Measurements from ENCODE around the gene SMPD3.
A peak's percentile ranks its signal among the peaks of the same experiment; 100 is the strongest.

Gene SMPD3

DNA sequence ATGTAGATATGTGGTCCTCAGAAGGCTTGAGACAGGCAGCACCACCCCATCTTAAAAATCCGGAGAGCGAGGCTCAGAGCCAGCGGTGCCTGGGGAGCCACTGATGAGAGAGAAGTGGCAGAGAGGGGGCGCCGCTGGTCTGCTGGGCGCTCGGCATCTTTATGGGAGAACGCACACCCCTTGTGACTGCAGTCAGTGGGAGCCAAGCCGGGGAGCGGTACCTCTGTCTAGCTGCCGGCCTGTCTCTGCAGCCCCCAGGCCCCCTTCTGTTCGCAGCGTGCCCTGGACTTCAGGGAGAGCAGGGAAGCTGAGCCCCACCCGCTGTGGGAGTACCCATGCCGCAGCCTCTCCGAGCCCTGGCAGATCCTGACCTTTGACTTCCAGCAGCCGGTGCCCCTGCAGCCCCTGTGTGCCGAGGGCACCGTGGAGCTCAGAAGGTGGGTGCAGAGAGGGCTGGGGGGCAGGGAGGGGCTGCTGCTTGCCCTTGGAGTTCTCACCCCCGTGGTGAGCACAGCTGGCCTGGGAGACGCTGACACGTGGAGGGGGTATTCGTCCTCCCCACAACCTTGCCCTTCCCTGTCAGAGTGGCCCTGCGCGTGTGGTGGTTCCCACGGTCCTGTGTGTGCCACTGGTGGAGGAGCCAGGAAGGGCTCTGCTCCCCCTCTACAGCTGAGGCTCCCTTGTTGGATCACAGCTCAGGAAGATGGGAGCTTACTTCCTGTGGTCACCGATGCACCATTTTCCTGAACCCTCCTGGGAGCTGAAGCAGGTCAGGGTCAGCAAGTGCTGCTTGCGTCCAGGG lies 92.7 kb downstream of the SMPD3 start:
- H3K27ac Mint-ChIP-seq (ENCODE audit: low read depth): peak overlapping the region; percentile 78
- no peaks in the 10 kb centered on the region for H3K9me3 Mint-ChIP-seq
- peaks cover 21% of the 10 kb centered on the region for H3K36me3 Mint-ChIP-seq (ENCODE audit: insufficient read depth)
- H3K27me3 Mint-ChIP-seq: no peaks in the 10 kb centered on the region
- peaks cover 39% of the 10 kb centered on the region for H3K4me1 Mint-ChIP-seq
- peak overlapping the region; percentile 75 for H3K4me3 Mint-ChIP-seq
- DNase-seq (ENCODE audit: low spot score in 2 of 2) (no peak), ATAC-seq (replicated peaks; ENCODE audit: extremely low read depth, poor library complexity, severe bottlenecking) (no peak)

DNA sequence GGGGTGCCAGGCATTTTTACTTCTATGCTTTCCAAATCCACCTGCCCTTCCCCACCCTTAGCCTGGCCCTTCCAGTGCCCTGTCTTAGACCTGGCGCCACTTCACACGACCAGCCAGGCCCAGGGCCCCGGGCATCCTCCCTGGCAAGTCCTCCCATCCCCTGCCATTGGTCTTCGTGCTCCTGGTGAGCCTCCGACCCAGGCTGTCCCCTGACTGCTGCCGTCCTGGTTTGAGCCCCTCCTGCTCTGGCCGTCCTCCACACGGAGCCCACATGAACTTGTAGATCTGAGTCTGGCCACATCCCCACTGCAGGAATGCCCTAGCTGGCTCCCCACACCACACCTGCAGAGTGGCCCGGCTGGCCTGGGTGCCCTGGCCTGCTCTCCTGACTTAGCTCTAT lies 93.5 kb downstream of the SMPD3 start:
- Mint-ChIP-seq H3K36me3 (ENCODE audit: insufficient read depth) (peaks cover 24% of the 10 kb centered on the region), H3K9me3 (no peaks in the 10 kb centered on the region), H3K27ac (ENCODE audit: low read depth) (peak overlapping the region; percentile 55), H3K4me1 (peaks cover 34% of the 10 kb centered on the region), H3K4me3 (peak overlapping the region; percentile 75), H3K27me3 (no peaks in the 10 kb centered on the region)
- ATAC-seq (replicated peaks; ENCODE audit: extremely low read depth, poor library complexity, severe bottlenecking) (no peak), DNase-seq (ENCODE audit: low spot score in 2 of 2) (no peak)

DNA sequence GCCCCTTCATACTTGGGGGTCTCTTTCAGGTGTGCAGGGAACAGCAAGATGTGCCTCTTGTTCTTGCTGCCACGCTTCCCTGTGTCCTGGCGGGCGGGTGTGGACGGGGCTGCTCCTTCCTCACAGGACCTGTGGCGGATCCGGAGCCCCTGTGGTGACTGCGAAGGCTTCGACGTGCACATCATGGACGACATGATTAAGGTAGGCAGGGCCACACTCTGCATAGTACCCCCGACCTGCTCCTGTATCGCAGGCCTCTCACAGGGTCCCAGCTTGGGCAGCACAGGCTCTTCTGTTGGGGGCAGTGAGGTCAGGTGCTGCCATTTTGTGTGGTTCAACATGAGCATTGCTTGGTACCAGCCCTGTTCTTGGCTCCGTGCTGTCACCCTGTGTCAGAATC lies 94.9 kb downstream of the SMPD3 start:
- Mint-ChIP-seq H3K4me3 (no peak overlapping the region), H3K9me3 (no peaks in the 10 kb centered on the region), H3K36me3 (ENCODE audit: insufficient read depth) (peaks cover 37% of the 10 kb centered on the region), H3K27ac (ENCODE audit: low read depth) (no peak overlapping the region), H3K4me1 (peaks cover 34% of the 10 kb centered on the region), H3K27me3 (no peaks in the 10 kb centered on the region)
- DNase-seq (ENCODE audit: low spot score in 2 of 2) (no peak), ATAC-seq (replicated peaks; ENCODE audit: extremely low read depth, poor library complexity, severe bottlenecking) (no peak)

DNA sequence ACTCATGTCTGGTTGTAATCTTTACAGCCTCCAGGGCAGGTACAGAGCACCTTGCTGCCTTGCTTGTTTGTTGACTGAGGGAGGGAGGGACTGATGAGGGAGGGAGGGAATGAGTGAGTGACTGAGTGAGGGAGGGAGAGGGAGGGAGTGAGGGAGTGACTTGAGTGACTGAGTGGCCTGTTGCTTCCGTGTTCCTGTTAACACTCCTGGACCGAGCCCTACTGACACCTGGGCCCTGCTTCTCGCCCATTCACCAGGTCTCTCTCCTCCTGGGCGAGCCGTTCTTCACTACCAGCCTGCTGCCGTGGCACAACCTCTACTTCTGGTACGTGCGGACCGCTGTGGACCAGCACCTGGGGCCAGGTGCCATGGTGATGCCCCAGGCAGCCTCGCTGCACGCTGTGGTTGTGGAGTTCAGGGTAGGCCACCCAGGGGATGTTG lies 96.3 kb downstream of the SMPD3 start:
- H3K36me3 Mint-ChIP-seq (ENCODE audit: insufficient read depth): peaks cover 45% of the 10 kb centered on the region
- H3K4me3 Mint-ChIP-seq: no peak overlapping the region
- H3K27me3 Mint-ChIP-seq: no peaks in the 10 kb centered on the region
- no peak for ATAC-seq (replicated peaks; ENCODE audit: extremely low read depth, poor library complexity, severe bottlenecking)
- no peaks in the 10 kb centered on the region for H3K9me3 Mint-ChIP-seq
- no peak for DNase-seq (ENCODE audit: low spot score in 2 of 2)
- H3K27ac Mint-ChIP-seq (ENCODE audit: low read depth): no peak overlapping the region
- peaks cover 31% of the 10 kb centered on the region for H3K4me1 Mint-ChIP-seq

DNA sequence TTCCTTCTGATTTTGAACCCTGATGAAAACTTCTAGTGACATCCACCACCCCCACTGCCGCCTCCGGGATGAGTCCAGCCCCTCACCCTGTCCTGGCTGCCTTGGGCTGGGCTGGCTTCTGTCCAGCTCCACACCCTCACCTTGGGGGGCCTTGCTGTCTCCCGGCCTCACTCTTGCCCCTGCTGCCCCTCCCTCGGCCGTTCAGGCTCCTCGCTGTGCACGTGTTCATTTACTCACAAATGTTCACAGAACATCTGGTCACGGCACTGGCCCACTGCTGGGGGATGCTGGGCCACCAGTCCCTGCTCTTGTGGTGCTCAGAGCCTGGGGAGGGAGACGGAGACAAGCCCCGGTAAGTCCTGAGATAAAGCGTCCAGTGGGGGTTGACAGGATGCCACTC lies 96.8 kb downstream of the SMPD3 start:
- H3K27ac Mint-ChIP-seq (ENCODE audit: low read depth): no peak overlapping the region
- H3K9me3 Mint-ChIP-seq: no peaks in the 10 kb centered on the region
- no peak overlapping the region for H3K4me3 Mint-ChIP-seq
- ATAC-seq (replicated peaks; ENCODE audit: extremely low read depth, poor library complexity, severe bottlenecking) (no peak), DNase-seq (ENCODE audit: low spot score in 2 of 2) (no peak)
- peaks cover 47% of the 10 kb centered on the region for H3K36me3 Mint-ChIP-seq (ENCODE audit: insufficient read depth)
- H3K27me3 Mint-ChIP-seq: no peaks in the 10 kb centered on the region
- peaks cover 31% of the 10 kb centered on the region for H3K4me1 Mint-ChIP-seq

DNA sequence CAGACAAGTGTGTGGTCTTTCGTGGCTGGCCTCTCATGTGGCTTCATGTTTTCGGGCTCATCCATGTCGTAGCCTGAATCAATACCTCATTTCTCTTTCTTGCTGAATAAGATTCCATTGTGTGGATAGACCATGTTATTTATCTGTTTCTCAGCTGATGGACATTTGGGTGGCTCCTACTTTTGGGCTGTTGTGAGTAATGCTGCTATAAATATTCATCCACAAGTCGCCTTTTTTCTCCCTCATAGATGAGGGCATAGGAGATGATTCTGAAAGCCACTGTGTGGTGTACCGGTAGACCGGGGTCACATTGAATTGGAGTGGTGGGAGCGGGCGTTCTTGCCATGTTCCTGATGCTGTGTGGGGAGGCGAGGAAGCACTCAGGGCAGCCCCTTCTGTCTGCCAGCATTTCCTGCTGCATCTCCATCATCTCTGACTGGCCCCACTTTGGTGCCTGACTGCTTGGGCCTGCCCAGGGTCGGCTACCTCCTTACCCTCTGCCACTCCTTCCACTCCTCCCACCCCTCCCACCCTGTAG lies 97.4 kb downstream of the SMPD3 start:
- Mint-ChIP-seq H3K4me3 (no peak overlapping the region), H3K27ac (ENCODE audit: low read depth) (no peak overlapping the region), H3K9me3 (no peaks in the 10 kb centered on the region), H3K4me1 (peaks cover 27% of the 10 kb centered on the region), H3K27me3 (no peaks in the 10 kb centered on the region), H3K36me3 (ENCODE audit: insufficient read depth) (peaks cover 45% of the 10 kb centered on the region)
- DNase-seq (ENCODE audit: low spot score in 2 of 2) (no peak), ATAC-seq (replicated peaks; ENCODE audit: extremely low read depth, poor library complexity, severe bottlenecking) (no peak)

DNA sequence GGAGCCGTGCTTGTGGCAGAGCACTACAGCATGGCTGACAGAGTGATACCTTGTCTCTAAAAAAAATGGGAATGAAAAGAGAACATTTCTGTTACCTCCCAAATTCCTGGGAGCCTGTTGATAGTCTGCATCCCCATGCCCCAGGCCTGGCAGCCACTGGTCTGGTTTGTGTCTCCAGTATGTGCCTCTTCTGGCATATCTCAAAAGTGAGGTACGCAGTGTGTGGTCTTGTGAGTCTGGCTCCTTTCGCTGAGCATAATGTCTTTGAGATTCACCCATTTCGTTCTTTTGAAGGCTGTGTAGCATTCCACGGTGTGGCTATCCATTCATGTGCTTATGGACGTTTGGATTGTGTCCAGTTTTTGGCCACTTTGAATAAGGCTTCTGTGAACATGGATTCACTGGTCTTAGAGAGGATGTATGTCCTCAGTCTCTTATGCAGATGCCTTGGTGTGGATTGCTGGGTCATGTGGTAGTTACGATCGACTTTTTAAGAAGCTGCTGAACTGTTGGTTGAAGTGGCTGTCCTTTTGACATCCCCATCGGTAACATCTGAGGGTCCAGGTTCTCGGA lies 98.4 kb downstream of the SMPD3 start:
- H3K27me3 Mint-ChIP-seq: no peaks in the 10 kb centered on the region
- DNase-seq (ENCODE audit: low spot score in 2 of 2): no peak
- no peaks in the 10 kb centered on the region for H3K9me3 Mint-ChIP-seq
- H3K4me1 Mint-ChIP-seq: peaks cover 17% of the 10 kb centered on the region
- no peak for ATAC-seq (replicated peaks; ENCODE audit: extremely low read depth, poor library complexity, severe bottlenecking)
- no peak overlapping the region for H3K4me3 Mint-ChIP-seq
- H3K27ac Mint-ChIP-seq (ENCODE audit: low read depth): no peak overlapping the region
- peaks cover 43% of the 10 kb centered on the region for H3K36me3 Mint-ChIP-seq (ENCODE audit: insufficient read depth)

DNA sequence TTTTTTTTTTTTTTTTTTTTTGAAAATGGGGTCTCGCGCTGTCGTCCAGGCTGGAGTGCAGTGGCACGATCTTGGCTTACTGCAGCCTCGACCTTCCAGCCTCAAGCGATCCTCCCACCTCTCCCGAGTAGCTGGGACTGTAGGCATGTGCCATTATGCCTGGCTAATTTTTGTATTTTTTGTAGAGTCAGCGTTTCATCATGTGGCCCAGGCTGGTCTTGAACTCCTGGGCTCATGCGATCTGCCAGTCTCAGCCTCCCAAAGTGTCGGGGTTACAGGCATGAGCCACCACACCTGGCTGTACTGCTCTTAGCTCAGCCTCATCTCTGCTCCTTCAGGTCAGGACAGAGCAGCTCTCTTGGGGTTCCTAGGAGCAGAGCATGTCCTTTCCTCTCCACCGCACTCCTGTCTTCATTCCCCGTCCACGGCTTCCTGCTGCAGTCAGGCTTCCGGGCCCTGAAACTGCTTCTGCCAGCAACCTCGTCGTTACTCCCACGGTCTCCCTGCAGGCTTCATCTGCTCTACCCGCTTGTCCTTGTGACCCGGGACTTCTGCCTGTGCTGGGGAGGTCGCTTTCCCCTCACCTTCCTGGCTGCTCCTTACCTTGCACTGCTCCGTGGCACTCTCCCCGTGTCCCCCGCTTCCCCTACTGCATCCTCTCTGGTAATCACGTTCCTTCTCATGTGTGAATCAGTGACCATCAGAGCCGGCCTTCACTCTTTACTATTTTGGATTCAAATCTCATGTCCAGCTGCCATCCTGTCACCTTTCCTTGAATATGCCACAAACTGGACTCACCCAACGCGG lies 99.5 kb downstream of the SMPD3 start:
- H3K36me3 Mint-ChIP-seq (ENCODE audit: insufficient read depth): peaks cover 43% of the 10 kb centered on the region
- H3K27me3 Mint-ChIP-seq: no peaks in the 10 kb centered on the region
- DNase-seq (ENCODE audit: low spot score in 2 of 2): no peak
- no peak overlapping the region for H3K4me3 Mint-ChIP-seq
- H3K4me1 Mint-ChIP-seq: peaks cover 7% of the 10 kb centered on the region
- H3K9me3 Mint-ChIP-seq: no peaks in the 10 kb centered on the region
- ATAC-seq (replicated peaks; ENCODE audit: extremely low read depth, poor library complexity, severe bottlenecking): no peak
- H3K27ac Mint-ChIP-seq (ENCODE audit: low read depth): no peak overlapping the region

DNA sequence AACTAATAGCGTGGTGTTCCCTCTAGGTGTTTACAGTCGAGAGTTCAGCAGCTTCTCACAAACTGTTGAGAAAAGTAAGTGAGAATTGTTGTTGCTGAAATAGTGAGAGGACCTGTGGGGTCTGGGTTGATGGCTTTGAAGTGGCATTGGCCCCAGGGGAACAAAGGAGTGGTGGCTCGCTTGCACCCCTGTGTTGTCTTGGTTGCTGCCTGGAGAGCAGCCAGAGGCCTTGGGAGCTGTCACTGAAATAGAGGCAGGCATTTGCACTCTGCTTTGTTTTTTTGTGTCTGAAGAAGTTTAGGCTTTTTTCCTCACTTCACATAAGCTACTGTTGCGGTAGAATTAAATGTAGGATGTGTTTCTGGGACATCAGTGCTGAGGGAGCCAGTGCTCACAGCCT lies 100.7 kb downstream of the SMPD3 start:
- Mint-ChIP-seq H3K36me3 (ENCODE audit: insufficient read depth) (peaks cover 39% of the 10 kb centered on the region), H3K4me1 (peaks cover 7% of the 10 kb centered on the region), H3K4me3 (no peak overlapping the region), H3K27me3 (no peaks in the 10 kb centered on the region), H3K27ac (ENCODE audit: low read depth) (no peak overlapping the region), H3K9me3 (no peaks in the 10 kb centered on the region)
- DNase-seq (ENCODE audit: low spot score in 2 of 2): no peak
- ATAC-seq (replicated peaks; ENCODE audit: extremely low read depth, poor library complexity, severe bottlenecking): no peak

DNA sequence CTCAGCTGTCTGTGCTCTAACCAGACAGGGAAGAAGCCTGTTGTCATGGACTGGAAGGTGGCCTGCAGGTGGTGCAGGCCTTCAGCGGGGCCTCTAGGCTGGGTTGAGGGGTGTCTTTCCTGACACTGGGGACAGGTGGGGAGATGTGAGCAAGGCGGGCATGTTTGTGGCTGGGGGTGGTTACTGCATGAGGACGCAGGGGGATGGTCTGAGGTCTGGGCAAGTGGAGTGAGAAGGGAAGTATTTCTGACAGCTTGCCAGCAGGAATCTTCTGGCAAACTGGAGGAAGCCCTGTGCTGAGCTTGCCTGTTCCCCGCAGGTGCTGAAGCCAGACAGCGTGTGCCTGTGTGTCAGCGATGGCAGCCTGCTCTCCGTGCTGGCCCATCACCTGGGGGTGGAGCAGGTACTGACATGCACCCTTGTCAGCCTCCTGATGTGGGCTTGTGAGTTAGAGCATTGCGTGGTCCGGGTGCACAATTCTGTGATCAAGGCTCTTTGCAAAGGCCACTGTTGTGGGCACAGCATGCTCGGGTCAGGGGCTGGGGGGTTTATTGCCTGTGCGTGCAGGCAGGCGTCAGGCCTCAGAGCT lies 101.3 kb downstream of the SMPD3 start:
- H3K27ac Mint-ChIP-seq (ENCODE audit: low read depth): no peak overlapping the region
- peaks cover 7% of the 10 kb centered on the region for H3K4me1 Mint-ChIP-seq
- no peak for ATAC-seq (replicated peaks; ENCODE audit: extremely low read depth, poor library complexity, severe bottlenecking)
- peaks cover 43% of the 10 kb centered on the region for H3K36me3 Mint-ChIP-seq (ENCODE audit: insufficient read depth)
- no peaks in the 10 kb centered on the region for H3K9me3 Mint-ChIP-seq
- no peaks in the 10 kb centered on the region for H3K27me3 Mint-ChIP-seq
- DNase-seq (ENCODE audit: low spot score in 2 of 2): no peak
- no peak overlapping the region for H3K4me3 Mint-ChIP-seq

DNA sequence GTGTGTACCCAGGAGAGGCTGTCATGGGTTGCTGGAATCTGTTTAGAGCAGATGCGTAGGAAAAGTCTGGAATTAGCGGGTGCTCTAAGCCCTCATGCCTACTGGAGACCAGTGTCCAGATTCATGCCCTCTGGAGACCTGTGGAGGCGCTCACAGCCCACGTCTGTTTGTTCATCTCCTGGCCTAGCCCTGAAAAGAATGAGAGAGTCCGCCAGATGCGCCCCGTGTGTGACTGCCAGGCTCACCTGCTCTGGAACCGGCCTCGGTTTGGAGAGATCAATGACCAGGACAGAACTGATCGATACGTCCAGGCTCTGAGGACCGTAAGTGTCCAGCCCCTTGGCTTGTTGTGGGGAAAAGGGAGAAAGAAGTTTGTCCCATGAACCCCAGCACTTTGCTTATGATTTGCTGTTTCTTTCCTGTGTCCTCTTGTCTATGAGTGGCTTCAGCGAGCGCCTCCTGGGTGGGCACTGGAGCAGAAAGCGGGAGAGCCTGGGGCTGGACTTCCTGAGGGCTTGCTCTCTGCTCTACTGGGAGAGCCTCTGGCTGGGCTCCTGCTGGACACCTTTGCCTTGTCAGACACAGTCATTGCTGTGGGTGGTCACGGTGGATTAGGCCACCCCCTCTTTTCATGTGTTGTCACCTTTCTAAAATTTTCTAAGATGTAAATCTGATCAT lies 102.2 kb downstream of the SMPD3 start:
- no peak for ATAC-seq (replicated peaks; ENCODE audit: extremely low read depth, poor library complexity, severe bottlenecking)
- no peaks in the 10 kb centered on the region for H3K27me3 Mint-ChIP-seq
- DNase-seq (ENCODE audit: low spot score in 2 of 2): no peak
- peaks cover 7% of the 10 kb centered on the region for H3K4me1 Mint-ChIP-seq
- H3K36me3 Mint-ChIP-seq (ENCODE audit: insufficient read depth): peaks cover 45% of the 10 kb centered on the region
- H3K9me3 Mint-ChIP-seq: no peaks in the 10 kb centered on the region
- H3K4me3 Mint-ChIP-seq: no peak overlapping the region
- H3K27ac Mint-ChIP-seq (ENCODE audit: low read depth): no peak overlapping the region

DNA sequence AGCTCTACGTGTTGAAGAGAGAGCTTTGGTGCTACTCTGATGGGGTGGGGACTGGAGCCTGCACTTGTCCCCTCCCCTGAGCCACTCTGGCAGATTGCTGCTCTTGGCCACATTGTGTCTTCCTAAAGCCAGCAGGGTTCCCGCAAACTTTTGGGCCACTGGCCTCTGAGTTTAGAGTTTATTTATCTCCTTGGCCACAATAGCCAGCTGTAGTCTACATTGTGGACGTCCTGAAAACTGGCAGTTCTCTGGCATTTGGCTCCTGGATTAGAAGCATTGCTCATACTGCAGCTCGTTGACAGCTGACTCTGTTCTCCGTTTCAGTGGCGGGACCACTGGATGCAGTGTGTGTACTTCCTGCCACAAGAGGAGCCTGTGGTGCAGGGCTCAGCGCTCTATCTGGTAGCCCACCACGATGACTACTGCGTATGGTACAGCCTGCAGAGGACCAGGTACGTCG lies 102.9 kb downstream of the SMPD3 start:
- DNase-seq (ENCODE audit: low spot score in 2 of 2) (no peak), ATAC-seq (replicated peaks; ENCODE audit: extremely low read depth, poor library complexity, severe bottlenecking) (no peak)
- no peak overlapping the region for H3K4me3 Mint-ChIP-seq
- H3K9me3 Mint-ChIP-seq: no peaks in the 10 kb centered on the region
- H3K27me3 Mint-ChIP-seq: no peaks in the 10 kb centered on the region
- peaks cover 53% of the 10 kb centered on the region for H3K36me3 Mint-ChIP-seq (ENCODE audit: insufficient read depth)
- H3K27ac Mint-ChIP-seq (ENCODE audit: low read depth): peak overlapping the region; percentile 55
- H3K4me1 Mint-ChIP-seq: peaks cover 7% of the 10 kb centered on the region
